ENCODE measurements around the gene DPAGT1.

Gene DPAGT1

DNA sequence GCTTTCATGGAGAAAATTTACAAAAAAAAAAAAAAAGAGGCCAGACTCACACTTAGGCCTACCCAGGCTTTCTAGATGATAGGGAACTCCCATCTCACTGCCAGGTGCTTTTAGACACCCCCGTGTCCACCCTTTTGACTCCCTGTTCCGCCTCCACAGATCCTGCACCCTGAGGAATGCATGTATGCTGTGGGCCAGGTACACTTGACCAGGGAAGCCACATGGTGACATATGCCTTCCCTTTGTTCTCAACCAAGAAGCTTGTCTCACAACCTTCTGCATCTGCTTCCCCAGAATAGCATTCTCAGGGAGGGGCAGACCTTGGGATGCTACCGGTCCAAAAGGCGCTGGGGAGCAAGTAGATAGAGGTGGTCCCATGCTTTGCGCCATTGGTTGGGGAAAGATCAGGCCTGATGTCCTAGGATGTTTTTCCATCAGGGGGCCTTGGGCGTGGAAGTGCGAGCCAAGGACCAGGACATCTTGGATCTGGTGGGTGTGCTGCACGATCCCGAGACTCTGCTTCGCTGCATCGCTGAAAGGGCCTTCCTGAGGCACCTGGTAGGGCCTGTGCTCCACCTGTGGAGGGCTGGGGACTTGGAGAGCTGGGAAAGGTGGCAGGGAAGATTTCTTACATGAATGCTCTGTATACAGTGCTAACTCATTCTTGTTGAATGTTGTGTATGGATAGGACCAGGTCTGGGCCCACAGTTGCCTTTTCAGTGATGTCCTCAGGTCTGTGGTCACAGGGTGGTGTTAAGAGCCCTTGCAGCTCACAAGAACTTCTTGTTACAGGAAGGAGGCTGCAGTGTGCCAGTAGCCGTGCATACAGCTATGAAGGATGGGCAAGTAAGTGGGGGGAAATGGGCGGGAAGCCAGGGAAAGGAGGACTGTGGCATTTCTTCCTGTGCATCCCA, 9.4 kb downstream of the DPAGT1 start:
- Mint-ChIP-seq H3K4me3 (peak overlapping the region; percentile 92), H3K36me3 (peaks cover 8% of the 10 kb centered on the region), H3K9me3 (ENCODE audit: low read depth) (no peaks in the 10 kb centered on the region), H3K4me1 (ENCODE audit: low read depth) (peaks cover 24% of the 10 kb centered on the region), H3K27me3 (no peaks in the 10 kb centered on the region), H3K27ac (no peak overlapping the region)

DNA sequence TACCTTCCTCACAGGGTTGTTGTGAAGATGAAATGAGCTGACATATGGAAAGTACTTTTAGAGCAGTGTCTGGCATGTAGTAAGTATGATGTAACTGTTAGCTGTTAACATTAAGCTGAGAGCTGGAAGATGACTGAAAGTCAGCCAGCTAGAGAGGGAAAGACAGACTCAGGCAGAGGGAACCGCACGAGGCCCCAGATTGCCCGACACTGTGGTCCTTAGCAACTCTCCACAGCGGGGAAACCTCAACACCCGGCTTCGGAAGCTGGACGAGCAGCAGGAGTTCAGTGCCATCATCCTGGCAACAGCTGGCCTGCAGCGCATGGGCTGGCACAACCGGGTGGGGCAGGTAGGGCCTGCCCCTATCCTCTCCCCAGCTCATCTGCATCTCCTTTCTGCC, 10.5 kb downstream of the DPAGT1 start:
- Mint-ChIP-seq H3K9me3 (ENCODE audit: low read depth) (no peaks in the 10 kb centered on the region), H3K36me3 (peaks cover 3% of the 10 kb centered on the region), H3K27ac (no peak overlapping the region), H3K4me1 (ENCODE audit: low read depth) (peaks cover 25% of the 10 kb centered on the region), H3K4me3 (no peak overlapping the region), H3K27me3 (no peaks in the 10 kb centered on the region)

DNA sequence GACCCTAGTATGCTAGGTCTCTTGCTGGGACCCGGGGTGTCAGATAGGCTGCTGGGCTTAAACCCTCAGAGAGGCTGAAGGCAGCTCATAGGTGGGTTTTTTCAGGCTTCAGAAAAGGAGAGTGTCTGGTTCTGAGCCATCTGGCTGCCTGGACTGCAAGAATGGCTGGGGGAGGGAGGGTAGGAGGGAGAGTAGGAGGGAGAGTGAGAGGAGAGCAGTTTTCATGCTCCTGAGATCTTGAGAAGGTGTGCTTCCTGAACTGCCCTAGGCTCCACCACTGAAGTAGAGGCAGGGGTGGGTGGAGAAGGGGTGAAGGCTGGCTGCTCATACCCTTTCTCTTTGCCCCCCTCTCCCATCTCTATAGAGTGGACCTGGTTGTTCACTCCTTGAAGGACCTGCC, 12.3 kb downstream of the DPAGT1 start:
- H3K9me3 Mint-ChIP-seq (ENCODE audit: low read depth), result no peaks in the 10 kb centered on the region
- peaks cover 3% of the 10 kb centered on the region for H3K36me3 Mint-ChIP-seq
- no peaks in the 10 kb centered on the region for H3K27me3 Mint-ChIP-seq
- no peak overlapping the region for H3K27ac Mint-ChIP-seq
- H3K4me1 Mint-ChIP-seq (ENCODE audit: low read depth), result peaks cover 31% of the 10 kb centered on the region
- no peak overlapping the region for H3K4me3 Mint-ChIP-seq

DNA sequence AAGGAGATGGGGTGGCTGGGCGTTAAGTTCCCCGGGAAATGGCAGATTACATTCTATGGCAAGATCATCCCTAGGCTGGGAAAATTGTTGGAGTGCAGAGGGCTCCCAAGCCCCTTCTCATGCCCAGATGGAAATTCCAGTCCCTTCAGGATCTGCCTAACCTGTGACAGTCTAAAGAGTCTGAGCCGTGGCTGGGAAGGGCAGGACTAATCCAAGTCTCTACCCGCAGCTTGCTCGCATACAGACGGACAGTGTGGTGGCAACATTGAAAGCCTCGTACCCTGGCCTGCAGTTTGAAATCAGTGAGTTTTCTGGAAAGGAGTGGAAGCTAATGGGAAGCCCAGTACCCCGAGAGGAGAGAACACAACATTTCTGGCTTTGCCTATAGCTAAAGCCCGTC, 13.2 kb downstream of the DPAGT1 start:
- Mint-ChIP-seq H3K4me1 (ENCODE audit: low read depth) (peaks cover 27% of the 10 kb centered on the region), H3K27me3 (no peaks in the 10 kb centered on the region), H3K9me3 (ENCODE audit: low read depth) (no peaks in the 10 kb centered on the region), H3K4me3 (no peak overlapping the region), H3K27ac (no peak overlapping the region), H3K36me3 (peaks cover 3% of the 10 kb centered on the region)

DNA sequence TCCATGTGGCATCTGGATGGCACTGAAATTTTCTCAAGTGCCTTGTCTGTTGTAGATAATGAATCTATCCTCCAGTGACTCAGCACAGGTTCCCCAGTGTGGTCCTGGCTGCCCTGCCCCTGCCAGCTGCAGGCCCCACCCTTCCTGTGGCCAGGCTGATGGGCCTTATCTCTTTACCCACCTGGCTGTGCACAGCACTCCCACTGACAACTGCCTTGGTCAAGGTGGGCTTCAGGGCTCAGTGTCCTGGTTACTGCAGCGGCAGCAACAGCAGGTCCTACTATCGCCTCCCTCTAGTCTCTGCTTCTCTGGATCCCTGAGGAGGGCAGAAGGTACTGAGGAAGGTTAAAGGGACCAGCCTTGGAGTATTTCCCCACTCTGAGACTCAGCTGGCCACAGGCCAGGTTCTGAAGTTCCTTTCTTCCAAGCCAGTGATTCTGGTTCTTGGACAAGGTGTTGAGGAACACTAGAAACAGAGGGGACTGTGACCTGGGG, 13.9 kb downstream of the DPAGT1 start:
- no peak overlapping the region for H3K4me3 Mint-ChIP-seq

DNA sequence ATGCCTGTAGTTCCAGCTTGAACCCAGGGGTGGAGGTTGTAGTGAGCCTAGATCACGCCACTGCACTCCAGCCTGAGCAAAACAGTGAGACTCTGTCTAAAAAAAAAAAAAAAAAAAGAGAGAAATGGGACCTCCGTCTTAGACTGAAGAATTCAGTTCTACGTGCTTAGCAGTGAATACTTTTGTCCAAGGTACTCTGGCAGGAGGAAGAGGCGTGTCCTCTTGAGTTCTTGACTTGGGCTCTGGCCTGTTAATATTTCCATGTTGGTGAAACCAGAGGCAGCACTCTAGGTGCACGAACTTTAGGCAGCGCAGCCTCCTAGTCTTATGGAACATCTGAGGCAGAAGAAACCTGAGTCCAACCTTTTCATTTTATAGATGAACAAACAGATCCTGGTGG, 14.5 kb downstream of the DPAGT1 start:
- peak overlapping the region; percentile 56 for H3K4me3 Mint-ChIP-seq
- no peaks in the 10 kb centered on the region for H3K9me3 Mint-ChIP-seq (ENCODE audit: low read depth)
- H3K27me3 Mint-ChIP-seq, result no peaks in the 10 kb centered on the region
- no peak overlapping the region for H3K27ac Mint-ChIP-seq
- H3K36me3 Mint-ChIP-seq, result peaks cover 3% of the 10 kb centered on the region
- H3K4me1 Mint-ChIP-seq (ENCODE audit: low read depth), result peaks cover 19% of the 10 kb centered on the region

More for the DNA sequence above, 13.9 kb downstream of the DPAGT1 start:
- peaks cover 3% of the 10 kb centered on the region for H3K36me3 Mint-ChIP-seq
- H3K27ac Mint-ChIP-seq, result no peak overlapping the region
- H3K9me3 Mint-ChIP-seq (ENCODE audit: low read depth), result no peaks in the 10 kb centered on the region
- peaks cover 24% of the 10 kb centered on the region for H3K4me1 Mint-ChIP-seq (ENCODE audit: low read depth)
- H3K27me3 Mint-ChIP-seq, result no peaks in the 10 kb centered on the region

DNA sequence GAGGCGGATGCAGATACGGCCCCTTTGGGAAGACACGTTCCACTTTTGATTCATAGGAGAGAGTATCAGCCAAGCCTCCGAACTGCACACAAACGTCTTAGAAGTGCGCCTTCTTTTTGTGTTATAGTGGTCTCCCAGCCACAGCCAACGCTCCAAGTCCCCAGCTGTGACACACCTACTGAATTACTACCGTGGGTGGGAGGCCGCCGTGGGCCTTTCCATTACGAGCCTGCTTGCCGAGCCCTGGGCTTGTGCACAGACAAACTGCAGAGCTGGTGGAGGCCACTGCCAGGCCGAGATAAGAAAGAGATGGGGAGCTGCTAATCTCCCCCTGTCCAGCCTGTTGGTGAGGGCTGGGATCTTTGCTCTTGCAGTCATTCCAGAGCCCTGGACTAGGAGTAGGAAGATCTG, 16.2 kb downstream of the DPAGT1 start:
- Mint-ChIP-seq H3K36me3 (peaks cover 3% of the 10 kb centered on the region), H3K4me1 (ENCODE audit: low read depth) (peaks cover 19% of the 10 kb centered on the region), H3K27ac (peak overlapping the region; percentile 94), H3K9me3 (ENCODE audit: low read depth) (no peaks in the 10 kb centered on the region), H3K27me3 (no peaks in the 10 kb centered on the region), H3K4me3 (peak overlapping the region; percentile 97)

DNA sequence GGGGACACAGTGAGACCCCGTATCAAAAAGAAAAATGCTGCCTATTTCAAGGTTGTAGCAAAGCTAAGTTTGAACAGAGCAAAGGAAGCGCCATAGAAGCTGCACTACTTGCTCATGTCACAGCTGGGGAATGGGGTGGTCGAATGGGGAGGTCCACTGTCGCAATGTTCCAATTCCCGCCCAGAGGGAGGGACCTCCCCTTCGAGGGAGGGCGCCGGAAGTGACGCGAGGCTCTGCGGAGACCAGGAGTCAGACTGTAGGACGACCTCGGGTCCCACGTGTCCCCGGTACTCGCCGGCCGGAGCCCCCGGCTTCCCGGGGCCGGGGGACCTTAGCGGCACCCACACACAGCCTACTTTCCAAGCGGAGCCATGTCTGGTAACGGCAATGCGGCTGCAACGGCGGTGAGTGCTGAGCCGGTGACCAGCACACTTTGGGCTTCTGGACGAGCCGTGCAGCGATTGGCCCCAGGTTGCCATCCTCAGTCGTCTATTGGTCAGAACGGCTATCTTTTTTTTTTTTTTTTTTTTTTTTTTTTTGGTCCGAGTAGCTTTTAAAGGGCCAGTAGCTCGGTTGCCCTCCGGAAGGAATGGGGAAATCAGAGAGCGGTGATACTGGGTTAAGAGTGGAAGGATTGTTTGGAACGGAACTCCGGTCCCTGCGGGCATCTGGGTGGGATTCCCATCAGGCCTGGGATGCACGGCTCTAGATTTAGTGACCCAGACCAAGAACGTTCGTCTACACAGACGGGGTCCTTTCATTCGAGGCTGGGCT, 16.8 kb downstream of the DPAGT1 start, which contains the start of gene HMBS:
Gene HMBS, plus strand, starts transcription at position 219 of the 774 bp plus-strand sequence. Its CDS starts 153 bp downstream, at position 372.
- Mint-ChIP-seq H3K36me3 (peaks cover 3% of the 10 kb centered on the region), H3K9me3 (ENCODE audit: low read depth) (no peaks in the 10 kb centered on the region), H3K4me1 (ENCODE audit: low read depth) (peaks cover 19% of the 10 kb centered on the region), H3K27me3 (no peaks in the 10 kb centered on the region), H3K4me3 (peak within 1 kb of the TSS; percentile 97), H3K27ac (peak within 1 kb of the TSS; percentile 94)

DNA sequence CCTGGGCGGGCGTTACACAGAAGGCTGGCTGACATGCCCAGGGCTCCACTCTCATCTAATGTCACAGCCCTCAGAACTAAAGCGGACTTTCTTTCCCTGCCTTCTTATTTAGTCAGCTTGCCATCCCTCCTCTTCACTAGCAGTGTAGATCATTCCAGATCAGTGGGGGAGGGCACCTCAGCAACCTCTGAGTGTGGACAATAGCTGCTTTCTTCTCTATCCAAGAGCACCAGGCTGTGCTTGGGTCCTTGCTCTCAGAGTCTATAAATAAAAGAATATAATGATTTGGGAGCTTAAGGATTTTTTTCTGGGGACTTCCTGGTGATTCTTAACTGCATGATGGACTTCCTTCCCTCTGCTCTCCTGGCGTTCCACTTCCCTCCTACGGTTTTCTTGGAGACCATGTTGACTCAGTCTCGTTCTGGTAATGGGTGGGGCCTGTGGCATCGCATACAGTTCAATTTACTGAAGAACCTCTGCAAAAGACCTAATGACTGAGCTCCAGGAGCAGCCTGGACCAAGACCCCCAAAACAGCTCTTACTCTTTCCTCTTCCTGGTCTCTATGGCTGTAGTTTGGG, 19.9 kb downstream of the DPAGT1 start:
- H3K27ac Mint-ChIP-seq, result peak overlapping the region; percentile 31
- no peak overlapping the region for H3K4me3 Mint-ChIP-seq
- no peaks in the 10 kb centered on the region for H3K27me3 Mint-ChIP-seq
- no peaks in the 10 kb centered on the region for H3K36me3 Mint-ChIP-seq
- peaks cover 13% of the 10 kb centered on the region for H3K4me1 Mint-ChIP-seq (ENCODE audit: low read depth)
- H3K9me3 Mint-ChIP-seq (ENCODE audit: low read depth), result no peaks in the 10 kb centered on the region

DNA sequence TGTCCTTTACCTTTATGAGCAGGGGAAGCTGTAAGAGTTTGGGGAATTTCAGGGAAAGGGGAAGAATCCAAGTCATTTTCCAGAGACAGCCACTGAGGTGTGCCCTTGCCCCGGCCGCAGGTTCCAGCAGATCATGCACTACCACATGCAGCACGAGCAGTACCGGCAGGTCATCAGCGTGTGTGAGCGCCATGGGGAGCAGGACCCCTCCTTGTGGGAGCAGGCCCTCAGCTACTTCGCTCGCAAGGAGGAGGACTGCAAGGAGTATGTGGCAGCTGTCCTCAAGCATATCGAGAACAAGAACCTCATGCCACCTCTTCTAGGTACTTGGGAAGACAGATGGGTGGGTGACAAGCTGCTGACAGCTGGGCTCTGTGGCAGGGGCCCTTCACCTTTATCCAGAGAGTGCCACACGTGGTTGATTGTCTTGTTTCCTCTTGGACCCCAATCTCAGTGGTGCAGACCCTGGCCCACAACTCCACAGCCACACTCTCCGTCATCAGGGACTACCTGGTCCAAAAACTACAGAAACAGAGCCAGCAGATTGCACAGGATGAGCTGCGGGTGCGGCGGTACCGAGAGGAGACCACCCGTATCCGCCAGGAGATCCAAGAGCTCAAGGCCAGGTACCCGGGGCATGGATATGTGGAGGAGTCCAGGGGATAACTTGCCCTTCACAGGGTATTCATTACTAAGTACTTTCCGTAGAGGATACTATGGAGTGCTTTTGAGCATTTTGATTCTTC, 22.8 kb downstream of the DPAGT1 start:
- Mint-ChIP-seq H3K27me3 (no peaks in the 10 kb centered on the region), H3K27ac (no peak overlapping the region), H3K9me3 (ENCODE audit: low read depth) (no peaks in the 10 kb centered on the region), H3K36me3 (no peaks in the 10 kb centered on the region), H3K4me3 (no peak overlapping the region), H3K4me1 (ENCODE audit: low read depth) (no peaks in the 10 kb centered on the region)

DNA sequence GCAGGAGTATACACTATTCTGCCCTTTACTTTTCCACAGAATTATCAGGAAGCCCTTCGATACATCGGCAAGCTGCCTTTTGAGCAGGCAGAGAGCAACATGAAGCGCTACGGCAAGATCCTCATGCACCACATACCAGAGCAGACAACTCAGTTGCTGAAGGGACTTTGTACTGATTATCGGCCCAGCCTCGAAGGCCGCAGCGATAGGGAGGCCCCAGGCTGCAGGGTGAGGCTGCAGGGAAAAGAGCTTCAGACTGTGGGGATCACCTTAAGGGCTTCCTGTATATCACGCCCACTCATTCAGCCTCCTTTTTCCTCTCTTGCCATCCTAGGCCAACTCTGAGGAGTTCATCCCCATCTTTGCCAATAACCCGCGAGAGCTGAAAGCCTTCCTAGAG, 23.8 kb downstream of the DPAGT1 start:
- no peaks in the 10 kb centered on the region for H3K27me3 Mint-ChIP-seq
- no peaks in the 10 kb centered on the region for H3K9me3 Mint-ChIP-seq (ENCODE audit: low read depth)
- no peak overlapping the region for H3K4me3 Mint-ChIP-seq
- H3K27ac Mint-ChIP-seq, result no peak overlapping the region
- H3K4me1 Mint-ChIP-seq (ENCODE audit: low read depth), result peaks cover 1% of the 10 kb centered on the region
- no peaks in the 10 kb centered on the region for H3K36me3 Mint-ChIP-seq

DNA sequence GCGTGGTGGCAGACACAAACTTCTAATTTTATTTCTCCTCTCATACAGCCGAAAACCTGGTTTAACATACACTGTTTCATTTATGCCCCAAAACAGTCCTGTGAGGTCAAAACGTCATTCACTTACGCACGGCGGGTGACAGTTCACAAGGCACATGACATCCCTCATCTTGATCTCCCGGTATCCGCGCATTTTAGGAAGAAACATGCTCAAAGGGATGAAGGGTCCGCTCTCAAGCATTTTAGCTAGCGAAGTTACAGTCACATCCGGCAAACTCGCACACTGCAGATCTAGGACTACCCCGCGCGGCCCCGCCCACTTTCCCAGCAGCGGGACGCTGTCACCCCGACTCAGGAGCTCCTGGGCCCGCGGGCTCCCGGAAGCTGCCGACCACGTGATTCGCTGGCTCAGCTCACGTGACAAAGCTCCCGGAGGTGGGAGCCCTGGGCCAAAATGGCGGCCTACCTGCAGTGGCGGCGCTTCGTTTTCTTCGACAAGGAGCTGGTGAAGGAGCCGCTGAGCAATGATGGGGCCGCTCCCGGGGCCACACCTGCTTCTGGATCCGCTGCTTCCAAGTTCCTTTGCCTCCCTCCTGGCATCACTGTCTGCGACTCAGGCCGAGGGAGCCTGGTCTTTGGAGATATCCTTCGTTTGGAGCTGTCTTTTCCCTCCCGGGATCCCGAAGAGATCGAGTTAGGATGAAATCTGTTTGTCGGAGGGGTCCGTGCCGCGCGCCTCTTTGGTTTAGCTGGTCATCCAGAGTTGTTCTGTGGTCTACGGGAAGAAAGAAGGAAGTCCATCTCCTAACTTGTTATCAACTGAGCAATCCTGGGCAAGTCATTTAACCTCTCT, 34.1 kb downstream of the DPAGT1 start, which contains the start of gene VPS11:
Gene VPS11, plus strand, starts transcription at position 448 of the 852 bp plus-strand sequence. Its CDS starts 6 bp downstream, at position 454.
- peak within 1 kb of the TSS; percentile 98 for H3K27ac Mint-ChIP-seq
- H3K27me3 Mint-ChIP-seq, result no peaks in the 10 kb centered on the region
- H3K36me3 Mint-ChIP-seq, result no peaks in the 10 kb centered on the region
- H3K4me3 Mint-ChIP-seq, result peak within 1 kb of the TSS; percentile 95
- H3K4me1 Mint-ChIP-seq (ENCODE audit: low read depth), result peaks cover 42% of the 10 kb centered on the region
- H3K9me3 Mint-ChIP-seq (ENCODE audit: low read depth), result no peaks in the 10 kb centered on the region

DNA sequence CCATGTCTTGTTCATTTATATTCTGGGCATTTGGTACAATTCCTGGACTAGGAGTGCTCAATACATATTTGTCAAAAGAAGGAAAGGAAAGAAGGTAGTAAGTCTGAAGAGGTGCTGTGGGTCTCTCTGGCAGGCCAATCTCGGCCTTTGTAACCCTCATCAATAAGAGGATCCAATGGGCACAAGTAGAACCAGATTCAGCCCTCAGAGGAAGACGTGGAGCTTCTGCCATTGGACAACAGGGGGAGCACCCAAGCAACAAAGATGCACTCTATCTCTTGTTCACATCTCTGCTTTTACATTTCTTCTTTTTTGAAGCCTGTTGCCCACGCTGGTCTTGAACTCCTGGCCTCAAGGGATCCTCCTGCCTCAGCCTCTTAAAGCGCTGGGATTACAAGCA, 36.3 kb downstream of the DPAGT1 start:
- Mint-ChIP-seq H3K4me3 (peak overlapping the region; percentile 95), H3K27me3 (no peaks in the 10 kb centered on the region), H3K9me3 (ENCODE audit: low read depth) (no peaks in the 10 kb centered on the region), H3K36me3 (no peaks in the 10 kb centered on the region), H3K4me1 (ENCODE audit: low read depth) (peaks cover 41% of the 10 kb centered on the region), H3K27ac (peak overlapping the region; percentile 73)

Data from activated naive CD8-positive, alpha-beta T cell (primary cell).